ENCODE results near the gene LBP. TPM values are rescaled to one million over a fixed set of nuclear protein-coding genes. Genes with fewer than 3 reads are reported as not detected.
"Not testable (repeated sequence)": the region's sequence is repeated elsewhere in the genome, so short reads cannot be mapped to it uniquely, and the experiment has no call there.

The LBP gene
- total and polyA plus RNA-seq, 7 donors: 1.1 to 167 (median 38.8) TPM

GRCh38 chr20:38373231-38373867 is 27.1 kb downstream of the LBP start:
- H3K36me3 ChIP-seq (ENCODE audit: insufficient read depth in 1 of 2, low read depth in 1 of 2): peaks cover 0 to 10% of the 10 kb centered on the region in 2 donors
- WGBS, 3 donors: 50 to 62% (median 52%) methylated on average over 7 of the region's 7 CpGs
- no peak overlapping the region for H3K4me3 ChIP-seq
- no peaks in the 10 kb centered on the region for H3K4me1 ChIP-seq
- intact Hi-C loops (cut with DNase I): no loop called here
- no peaks in the 10 kb centered on the region for H3K9me3 ChIP-seq
- H3K27me3 ChIP-seq (ENCODE audit: insufficient read depth in 3 of 3, low read length in 2 of 3): no peaks in the 10 kb centered on the region
- TF ChIP-seq CTCF (IDR thresholded peaks at IDR 0.05): no peak
- H3K27ac ChIP-seq: no peak overlapping the region
- DNase-seq (no peak), ATAC-seq (peak in 1 of 4 donors; percentile 36)

- Histone ChIP-seq H3K27me3 (ENCODE audit: insufficient read depth in 3 of 3, low read length in 2 of 3) (no peaks in the 10 kb centered on the region), H3K27ac (no peak overlapping the region), H3K4me1 (no peaks in the 10 kb centered on the region), H3K4me3 (no peak overlapping the region), H3K36me3 (ENCODE audit: insufficient read depth in 1 of 2, low read depth in 1 of 2) (peaks cover 0 to 10% of the 10 kb centered on the region in 2 donors), H3K9me3 (no peaks in the 10 kb centered on the region)
- no peak for TF ChIP-seq CTCF (IDR thresholded peaks at IDR 0.05)
- DNase-seq: no peak
- peak in 1 of 4 donors; percentile 22 for ATAC-seq
- intact Hi-C loops (cut with DNase I): no loop called here
- 76 to 87% (median 77%) methylated on average over 5 of the region's 5 CpGs for WGBS, 3 donors
Observed at GRCh38 chr20:38373898-38374297, 27.6 kb downstream of the LBP start.

GRCh38 chr20:38377039-38377685 is 30.9 kb downstream of the LBP start:
- intact Hi-C loops (cut with DNase I): no loop called here
- ATAC-seq: no peak
- Histone ChIP-seq H3K27ac (no peak overlapping the region), H3K27me3 (ENCODE audit: insufficient read depth in 3 of 3, low read length in 2 of 3) (no peaks in the 10 kb centered on the region), H3K36me3 (ENCODE audit: insufficient read depth in 1 of 2, low read depth in 1 of 2) (peaks cover 0 to 7% of the 10 kb centered on the region in 2 donors), H3K9me3 (no peaks in the 10 kb centered on the region), H3K4me3 (no peak overlapping the region), H3K4me1 (no peaks in the 10 kb centered on the region)
- 56 to 69% (median 58%) methylated on average over 11 of the region's 11 CpGs for WGBS, 3 donors
- TF ChIP-seq CTCF (IDR thresholded peaks at IDR 0.05): no peak
- no peak for DNase-seq

- no CpG with 5 or more reads among the region's 5 CpGs for WGBS, 3 donors
- H3K36me3 ChIP-seq (ENCODE audit: insufficient read depth in 1 of 2, low read depth in 1 of 2); intact Hi-C loops (cut with DNase I); H3K4me3 ChIP-seq; H3K27me3 ChIP-seq (ENCODE audit: insufficient read depth in 3 of 3, low read length in 2 of 3); DNase-seq; H3K4me1 ChIP-seq; H3K9me3 ChIP-seq; H3K27ac ChIP-seq; ATAC-seq: not testable (repeated sequence)
Observed at GRCh38 chr20:38377838-38378237, 31.6 kb downstream of the LBP start.

GRCh38 chr20:38383147-38383546 is 36.9 kb downstream of the LBP start:
- Histone ChIP-seq H3K9me3 (no peaks in the 10 kb centered on the region), H3K4me1 (no peaks in the 10 kb centered on the region), H3K27me3 (ENCODE audit: insufficient read depth in 3 of 3, low read length in 2 of 3) (no peaks in the 10 kb centered on the region), H3K27ac (no peak overlapping the region), H3K36me3 (ENCODE audit: insufficient read depth in 1 of 2, low read depth in 1 of 2) (no peaks in the 10 kb centered on the region), H3K4me3 (no peak overlapping the region)
- DNase-seq (no peak), ATAC-seq (no peak)
- 72 to 84% (median 79%) methylated on average over 4 of the region's 4 CpGs for WGBS, 3 donors
- no peak for TF ChIP-seq CTCF (IDR thresholded peaks at IDR 0.05)
- intact Hi-C loops (cut with DNase I): no loop called here

Data from psoas muscle (tissue), 8 donors.